Left cardiac atrium (tissue), 4 donors: ENCODE measurements around the gene CCDC196. TPM values are rescaled to one million over a fixed set of nuclear protein-coding genes. Genes with fewer than 3 reads are reported as not detected.
"Not testable (repeated sequence)": the region's sequence is repeated elsewhere in the genome, so short reads cannot be mapped to it uniquely, and the experiment has no call there.

ENCODE experiments used
- ATAC-seq, 2 donors: fragments of 200-7000 bp; cut with Tn5 transposase; one replicate each; pipeline ENCODE4 v1.9.1; 2020; ENCODE audit warnings: mild to moderate bottlenecking in 2 of 2, moderate library complexity in 2 of 2
- DNase-seq: peaks from one replicate; pipeline ENCODE4 v3.0.0-alpha.2; 2020
- intact Hi-C, 2 donors: fragments of 100-400 bp; cut with DNase I; formaldehyde crosslinking; loops; one replicate each; pipeline versions ENCODE4 v1.14.1 to v1.15.1; 2022 to 2023
- total RNA-seq, 2 donors: library from RNA; stranded (reverse); fragmentation: NEBNext Ultra II Directional; extraction: Animal tissue kit (Norgen Biotek cat#: 25700); gene quantifications; one replicate each; pipeline ENCODE4 v1.2.1, GENCODE V29; 2021
- donor health status: DM: no; HTN: yes; CAD: no.
- donor health status: DM: no; HTN: yes; CAD: no; lungs with severe emphysema.
- donor health status: DM: yes; HTN: yes; CAD: no.
- donor health status: Dilated cardiomyopathy.

The CCDC196 gene
- total RNA-seq, 2 donors from 2014 or later: not detected

GRCh38 chr14:66539034-66539433 is 52.9 kb downstream of the CCDC196 start:
- no peak for DNase-seq
- intact Hi-C loops: no loop called here
- no peak for ATAC-seq

DNA sequence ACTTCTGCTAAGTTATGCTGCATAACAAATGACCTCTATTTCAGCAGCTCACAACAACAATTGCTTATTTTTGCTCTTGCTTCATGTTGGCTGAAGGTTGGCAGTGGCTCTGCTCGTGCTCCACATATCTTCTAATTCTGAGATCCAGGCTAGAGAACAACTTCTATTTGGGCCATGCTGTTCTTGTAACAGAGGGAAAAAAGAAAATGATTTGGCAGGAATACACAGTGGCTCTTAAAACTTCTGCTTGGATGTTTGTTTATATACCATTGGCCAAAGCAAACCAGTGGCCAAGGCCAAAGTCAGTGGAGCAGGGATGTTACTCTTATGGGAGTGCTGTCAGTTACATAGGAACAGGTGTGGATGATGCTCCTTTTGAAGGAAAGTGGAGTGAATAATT is 53.9 kb downstream of the CCDC196 start:
- DNase-seq (no peak), ATAC-seq (peak in 1 of 2 donors; percentile 15)
- intact Hi-C loops: no loop called here

GRCh38 chr14:66541627-66542026 is 55.5 kb downstream of the CCDC196 start:
- DNase-seq (no peak), ATAC-seq (no peak)
- intact Hi-C loops: no loop called here

- no peak for DNase-seq
- intact Hi-C loops: no loop called here
- ATAC-seq: no peak
These were observed 57.8 kb downstream of the CCDC196 start for GRCh38 chr14:66543996-66544395.

DNA sequence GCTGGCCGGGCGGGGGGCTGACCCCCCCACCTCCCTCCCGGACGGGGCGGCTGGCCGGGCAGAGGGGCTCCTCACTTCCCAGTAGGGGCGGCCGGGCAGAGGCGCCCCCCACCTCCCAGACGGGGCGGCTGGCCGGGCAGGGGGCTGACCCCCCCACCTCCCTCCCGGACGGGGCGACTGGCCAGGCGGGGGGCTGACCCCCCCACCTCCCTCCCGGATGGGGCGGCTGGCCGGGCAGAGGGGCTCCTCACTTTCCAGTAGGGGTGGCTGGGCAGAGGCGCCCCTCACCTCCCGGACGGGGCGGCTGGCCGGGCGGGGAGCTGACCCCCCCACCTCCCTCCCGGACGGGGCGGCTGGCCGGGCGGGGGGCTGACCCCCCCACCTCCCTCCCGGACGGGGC is 59.0 kb downstream of the CCDC196 start:
- intact Hi-C loops, ATAC-seq, DNase-seq: not testable (repeated sequence)

DNA sequence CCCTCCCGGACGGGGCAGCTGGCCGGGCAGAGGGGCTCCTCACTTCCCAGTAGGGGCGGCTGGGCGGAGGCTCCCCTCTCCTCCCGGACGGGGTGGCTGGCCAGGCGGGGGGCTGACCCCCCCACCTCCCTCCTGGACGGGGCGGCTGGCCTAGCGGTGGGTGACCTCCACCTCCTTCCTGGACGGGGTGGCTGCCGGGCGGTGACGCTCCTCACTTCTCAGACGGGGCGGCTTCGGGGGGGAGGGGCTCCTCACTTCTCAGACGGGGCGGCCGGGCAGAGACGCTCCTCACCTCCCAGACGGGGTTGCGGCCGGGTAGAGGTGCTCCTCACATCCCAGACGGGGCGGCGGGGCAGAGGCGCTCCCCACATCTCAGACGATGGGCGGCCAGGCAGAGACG is 59.6 kb downstream of the CCDC196 start:
- DNase-seq, ATAC-seq, intact Hi-C loops: not testable (repeated sequence)

Other genes starting within 250 kb of the CCDC196 start
- gene GPHN, start 21.8 kb downstream of the CCDC196 start, total RNA-seq: 10 to 100 TPM; 19.9 to 27.8 TPM